ENCODE measurements around the gene PUM2.

Gene PUM2

GRCh38 chr2:20224164-20224715, 126.4 kb downstream of the PUM2 start:
- in situ Hi-C loops (cut with MboI; ENCODE audit: low sequenced_read_pairs, unreplicated experiment): loop anchor here (10.0 kb wide), 1 partner anchor 89 kb away; no protein-coding TSS in a partner anchor
- no peak for TF ChIP-seq CTCF (IDR thresholded peaks at IDR 0.05; ENCODE audit: borderline replicate concordance, control extremely low read depth, extremely low read depth, insufficient read depth, missing control alignments)
- DNase-seq (ENCODE audit: low spot score): peak; percentile 61

- no peak for TF ChIP-seq CTCF (IDR thresholded peaks at IDR 0.05; ENCODE audit: borderline replicate concordance, control extremely low read depth, extremely low read depth, insufficient read depth, missing control alignments)
- no peak for DNase-seq (ENCODE audit: low spot score)
- in situ Hi-C loops (cut with MboI; ENCODE audit: low sequenced_read_pairs, unreplicated experiment): loop anchor here (10.0 kb wide), 1 partner anchor 89 kb away; no protein-coding TSS in a partner anchor
Measured at GRCh38 chr2:20223407-20224163, 127.1 kb downstream of the PUM2 start.

GRCh38 chr2:20222769-20223406, 127.8 kb downstream of the PUM2 start:
- in situ Hi-C loops (cut with MboI; ENCODE audit: low sequenced_read_pairs, unreplicated experiment): loop anchor here (10.0 kb wide), 1 partner anchor 88 kb away; no protein-coding TSS in a partner anchor
- TF ChIP-seq CTCF (IDR thresholded peaks at IDR 0.05; ENCODE audit: borderline replicate concordance, control extremely low read depth, extremely low read depth, insufficient read depth, missing control alignments): no peak
- no peak for DNase-seq (ENCODE audit: low spot score)

- no peak for DNase-seq (ENCODE audit: low spot score)
- TF ChIP-seq CTCF (IDR thresholded peaks at IDR 0.05; ENCODE audit: borderline replicate concordance, control extremely low read depth, extremely low read depth, insufficient read depth, missing control alignments): no peak
- in situ Hi-C loops (cut with MboI; ENCODE audit: low sequenced_read_pairs, unreplicated experiment): loop anchor here (10.0 kb wide), 1 partner anchor 87 kb away; no protein-coding TSS in a partner anchor
Measured at GRCh38 chr2:20222014-20222768, 128.5 kb downstream of the PUM2 start.

- in situ Hi-C loops (cut with MboI; ENCODE audit: low sequenced_read_pairs, unreplicated experiment): loop anchor here (10.0 kb wide), 1 partner anchor 87 kb away; no protein-coding TSS in a partner anchor
- no peak for TF ChIP-seq CTCF (IDR thresholded peaks at IDR 0.05; ENCODE audit: borderline replicate concordance, control extremely low read depth, extremely low read depth, insufficient read depth, missing control alignments)
- no peak for DNase-seq (ENCODE audit: low spot score)
Measured at GRCh38 chr2:20221555-20221973, 129.1 kb downstream of the PUM2 start.

All from GM13976 (cell line).